Smooth muscle cell (in vitro differentiated cells): Measurements from ENCODE around the gene TOGARAM1. TPM values are rescaled to one million over a fixed set of nuclear protein-coding genes. Genes with fewer than 3 reads are reported as not detected.

Source experiments
- DNase-seq: peaks from one replicate; lab custom pipeline; 2025; ENCODE audit not compliant: unreplicated experiment; lab: John Stamatoyannopoulos, UW
- H2AFZ ChIP-seq: fragments of 200-600 bp; sonication (generic); 2 replicates; pipeline ENCODE4 v1.6.0; 2016; ENCODE audit warnings: antibody characterized with exemption, low read depth, mild to moderate bottlenecking
- H3F3A ChIP-seq: fragments of 200-600 bp; sonication (generic); 2 replicates; pipeline ENCODE4 v1.6.0; 2017; ENCODE audit warnings: antibody characterized with exemption, low read depth
- H3K27ac ChIP-seq: fragments of 200-600 bp; sonication (generic); 2 replicates; pipeline ENCODE4 v1.5.1; 2016; ENCODE audit warnings: low read depth, mild to moderate bottlenecking
- H3K27me3 ChIP-seq: fragments of 200-600 bp; sonication (generic); 2 replicates; pipeline ENCODE4 v1.6.1; 2016; ENCODE audit warnings: low read depth, mild to moderate bottlenecking
- H3K36me3 ChIP-seq: fragments of 200-600 bp; sonication (generic); 2 replicates; pipeline ENCODE4 v1.5.1; 2016; ENCODE audit warnings: low read depth
- H3K4me1 ChIP-seq: fragments of 200-600 bp; sonication (generic); 2 replicates; pipeline ENCODE4 v1.5.1; 2016; ENCODE audit warnings: low read depth
- H3K4me2 ChIP-seq: fragments of 200-600 bp; sonication (generic); 2 replicates; pipeline ENCODE4 v1.6.0; 2016; ENCODE audit warnings: mild to moderate bottlenecking
- H3K4me3 ChIP-seq: fragments of 200-600 bp; sonication (generic); 2 replicates; pipeline ENCODE4 v1.5.1; 2016; ENCODE audit warnings: mild to moderate bottlenecking
- H3K79me2 ChIP-seq: fragments of 200-600 bp; sonication (generic); 2 replicates; pipeline ENCODE4 v1.6.0; 2016; ENCODE audit warnings: low read depth, mild to moderate bottlenecking
- H3K9ac ChIP-seq: fragments of 200-600 bp; sonication (generic); 2 replicates; pipeline ENCODE4 v1.6.0; 2016; ENCODE audit warnings: low read depth
- H3K9me3 ChIP-seq: fragments of 200-600 bp; sonication (generic); replicated peaks from 2 replicates; pipeline ENCODE4 v1.5.1; 2016; ENCODE audit warnings: low read depth
- H4K20me1 ChIP-seq: fragments of 200-600 bp; sonication (generic); 2 replicates; pipeline ENCODE4 v1.6.0; 2016; ENCODE audit warnings: low read depth
- WGBS: methylation state at CpG from one replicate; pipeline ENCODE4 v1.1.7; 2016; ENCODE audit warnings: low lambda C conversion rate; 5-methylcytosine and 5-hydroxymethylcytosine counted together
- polyA plus RNA-seq: library from polyadenylated mRNA; unstranded; fragments of >200 nt; fragmentation: Nextera tagmentation; extraction: Ambion mirVana; gene quantifications from 2 replicates; pipeline ENCODE4 v1.2.1, GENCODE V29; 2016
- total RNA-seq: library from RNA; depleted of rRNA; stranded (reverse); fragments of >200 nt; gene quantifications from 2 replicates; pipeline ENCODE4 v1.2.3, GENCODE V29; 2014
- TF ChIP-seq, protein P1 (sequence below): fragments of 200-600 bp; sonication (generic); IDR thresholded peaks from 2 replicates; pipeline ENCODE4 v1.5.1; 2017; ENCODE audit warnings: borderline replicate concordance, mild to moderate bottlenecking, antibody characterized with exemption; ENCODE audit not compliant: insufficient read depth, poor library complexity, severe bottlenecking

Gene TOGARAM1
- total and polyA plus RNA-seq, 2 experiments from 2014 or later, result 9.8 to 22.8 TPM

- Histone ChIP-seq H3K4me2 (no peak overlapping the region), H3K4me3 (no peak overlapping the region), H3F3A (no peaks in the 10 kb centered on the region), H3K9ac (no peak overlapping the region), H3K79me2 (peaks cover 36% of the 10 kb centered on the region), H3K27me3 (no peaks in the 10 kb centered on the region), H3K27ac (no peak overlapping the region), H3K36me3 (peaks cover 14% of the 10 kb centered on the region), H4K20me1 (peaks cover 18% of the 10 kb centered on the region), H3K9me3 (no peaks in the 10 kb centered on the region), H2AFZ (no peak overlapping the region), H3K4me1 (no peaks in the 10 kb centered on the region)
- 93% methylated on average over 4 of the region's 4 CpGs for WGBS
- DNase-seq, result no peak
- TF ChIP-seq, protein P1, sequence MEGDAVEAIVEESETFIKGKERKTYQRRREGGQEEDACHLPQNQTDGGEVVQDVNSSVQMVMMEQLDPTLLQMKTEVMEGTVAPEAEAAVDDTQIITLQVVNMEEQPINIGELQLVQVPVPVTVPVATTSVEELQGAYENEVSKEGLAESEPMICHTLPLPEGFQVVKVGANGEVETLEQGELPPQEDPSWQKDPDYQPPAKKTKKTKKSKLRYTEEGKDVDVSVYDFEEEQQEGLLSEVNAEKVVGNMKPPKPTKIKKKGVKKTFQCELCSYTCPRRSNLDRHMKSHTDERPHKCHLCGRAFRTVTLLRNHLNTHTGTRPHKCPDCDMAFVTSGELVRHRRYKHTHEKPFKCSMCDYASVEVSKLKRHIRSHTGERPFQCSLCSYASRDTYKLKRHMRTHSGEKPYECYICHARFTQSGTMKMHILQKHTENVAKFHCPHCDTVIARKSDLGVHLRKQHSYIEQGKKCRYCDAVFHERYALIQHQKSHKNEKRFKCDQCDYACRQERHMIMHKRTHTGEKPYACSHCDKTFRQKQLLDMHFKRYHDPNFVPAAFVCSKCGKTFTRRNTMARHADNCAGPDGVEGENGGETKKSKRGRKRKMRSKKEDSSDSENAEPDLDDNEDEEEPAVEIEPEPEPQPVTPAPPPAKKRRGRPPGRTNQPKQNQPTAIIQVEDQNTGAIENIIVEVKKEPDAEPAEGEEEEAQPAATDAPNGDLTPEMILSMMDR, result no peak
Measured at GRCh38 chr14:44995770-44996294, 33.8 kb downstream of the TOGARAM1 start.

DNA sequence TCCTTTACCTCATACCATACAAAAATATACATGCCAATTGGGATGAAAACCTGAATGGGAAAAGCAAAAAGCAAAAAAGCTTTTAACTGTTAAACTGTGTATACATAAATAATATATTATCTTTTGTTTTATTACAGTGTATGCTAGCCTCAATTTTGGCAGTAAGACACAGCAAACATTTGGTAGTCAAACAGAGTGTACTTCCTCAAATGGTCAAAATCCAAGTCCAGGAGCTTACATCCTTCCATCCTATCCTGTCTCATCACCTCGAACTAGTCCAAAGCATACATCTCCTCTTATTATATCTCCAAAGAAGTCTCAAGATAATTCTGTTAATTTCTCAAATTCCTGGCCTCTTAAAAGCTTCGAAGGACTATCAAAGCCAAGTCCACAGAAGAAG, 41.9 kb downstream of the TOGARAM1 start:
- TF ChIP-seq, protein P1, result no peak

DNA sequence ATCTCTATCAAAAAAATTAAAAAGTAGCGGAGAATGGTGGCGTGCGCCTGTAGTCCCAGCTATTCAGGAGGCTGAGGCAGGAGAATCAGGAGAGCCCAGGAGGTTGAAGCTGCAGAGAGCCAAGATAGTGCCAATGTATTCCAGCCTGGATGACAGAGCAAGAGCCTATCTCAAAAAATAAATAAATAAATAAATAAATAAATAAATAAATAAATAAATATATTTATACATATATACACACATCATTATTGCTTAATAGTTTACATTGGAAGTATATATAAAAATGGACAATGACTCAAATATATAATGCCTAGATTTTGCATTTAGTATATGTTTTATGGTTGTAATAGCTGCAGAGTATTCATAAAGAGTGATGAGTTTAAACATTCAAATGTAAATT, 53.1 kb downstream of the TOGARAM1 start:
- Histone ChIP-seq H3F3A (no peaks in the 10 kb centered on the region), H3K4me2 (no peak overlapping the region), H3K27me3 (no peaks in the 10 kb centered on the region), H3K4me1 (no peaks in the 10 kb centered on the region), H2AFZ (no peak overlapping the region), H3K4me3 (no peak overlapping the region), H4K20me1 (no peaks in the 10 kb centered on the region), H3K79me2 (no peaks in the 10 kb centered on the region), H3K9ac (no peak overlapping the region), H3K27ac (no peak overlapping the region), H3K9me3 (no peaks in the 10 kb centered on the region), H3K36me3 (peaks cover 5% of the 10 kb centered on the region)
- DNase-seq, result no peak
- TF ChIP-seq, protein P1, result no peak
- WGBS, result 97% methylated on average over 3 of the region's 3 CpGs

More for the DNA sequence above, 41.9 kb downstream of the TOGARAM1 start:
- no peak overlapping the region for H3K9ac ChIP-seq
- H3K79me2 ChIP-seq, result no peaks in the 10 kb centered on the region
- H4K20me1 ChIP-seq, result no peaks in the 10 kb centered on the region
- peaks cover 5% of the 10 kb centered on the region for H3K36me3 ChIP-seq
- H3K4me2 ChIP-seq, result no peak overlapping the region
- H2AFZ ChIP-seq, result no peak overlapping the region
- no peaks in the 10 kb centered on the region for H3F3A ChIP-seq
- no peaks in the 10 kb centered on the region for H3K4me1 ChIP-seq
- H3K27me3 ChIP-seq, result no peaks in the 10 kb centered on the region
- H3K27ac ChIP-seq, result no peak overlapping the region
- H3K4me3 ChIP-seq, result no peak overlapping the region
- no peak for DNase-seq
- no peaks in the 10 kb centered on the region for H3K9me3 ChIP-seq
- 98% methylated on average over 2 of the region's 2 CpGs for WGBS

GRCh38 chr14:45028107-45028626, 66.2 kb downstream of the TOGARAM1 start:
- WGBS, result 100% methylated on average over 2 of the region's 2 CpGs
- TF ChIP-seq, protein P1, result no peak

More at GRCh38 chr14:45028107-45028626, 66.2 kb downstream of the TOGARAM1 start:
- no peaks in the 10 kb centered on the region for H4K20me1 ChIP-seq
- DNase-seq, result no peak
- no peak overlapping the region for H3K4me2 ChIP-seq
- H2AFZ ChIP-seq, result no peak overlapping the region
- H3K79me2 ChIP-seq, result no peaks in the 10 kb centered on the region
- no peak overlapping the region for H3K27ac ChIP-seq
- no peaks in the 10 kb centered on the region for H3K27me3 ChIP-seq
- H3K4me1 ChIP-seq, result no peaks in the 10 kb centered on the region
- no peaks in the 10 kb centered on the region for H3F3A ChIP-seq
- H3K9ac ChIP-seq, result no peak overlapping the region
- no peak overlapping the region for H3K4me3 ChIP-seq
- H3K9me3 ChIP-seq, result no peaks in the 10 kb centered on the region
- peaks cover 11% of the 10 kb centered on the region for H3K36me3 ChIP-seq
